ENCODE data around the gene GNA14.

GNA14 gene

GRCh38 chr9:77595426-77596095 is 52.6 kb downstream of the GNA14 start:
- Mint-ChIP-seq H3K36me3 (ENCODE audit: low read depth) (no peaks in the 10 kb centered on the region), H3K9me3 (no peaks in the 10 kb centered on the region), H3K4me3 (no peak overlapping the region), H3K27me3 (ENCODE audit: low read depth) (no peaks in the 10 kb centered on the region), H3K27ac (peak overlapping the region; percentile 79 to 89 (median 89)), H3K4me1 (peaks cover 52% of the 10 kb centered on the region)
- no peak for TF ChIP-seq CTCF (IDR thresholded peaks at IDR 0.05; ENCODE audit: unreplicated experiment in 3 of 3)

- Mint-ChIP-seq H3K4me1 (peaks cover 52% of the 10 kb centered on the region), H3K4me3 (no peak overlapping the region), H3K27ac (peak overlapping the region; percentile 79 to 89 (median 89)), H3K9me3 (no peaks in the 10 kb centered on the region), H3K27me3 (ENCODE audit: low read depth) (no peaks in the 10 kb centered on the region), H3K36me3 (ENCODE audit: low read depth) (no peaks in the 10 kb centered on the region)
- TF ChIP-seq CTCF (IDR thresholded peaks at IDR 0.05; ENCODE audit: unreplicated experiment in 3 of 3), result no peak
Observed at GRCh38 chr9:77594963-77595362, 53.2 kb downstream of the GNA14 start.

GRCh38 chr9:77593528-77593927 is 54.6 kb downstream of the GNA14 start:
- Mint-ChIP-seq H3K27me3 (ENCODE audit: low read depth) (no peaks in the 10 kb centered on the region), H3K4me3 (no peak overlapping the region), H3K36me3 (ENCODE audit: low read depth) (no peaks in the 10 kb centered on the region), H3K27ac (peak overlapping the region; percentile 52 to 86 (median 80)), H3K9me3 (no peaks in the 10 kb centered on the region), H3K4me1 (peaks cover 45% of the 10 kb centered on the region)
- no peak for TF ChIP-seq CTCF (IDR thresholded peaks at IDR 0.05; ENCODE audit: unreplicated experiment in 3 of 3)

GRCh38 chr9:77592476-77592875 is 55.6 kb downstream of the GNA14 start:
- Mint-ChIP-seq H3K4me3 (no peak overlapping the region), H3K9me3 (no peaks in the 10 kb centered on the region), H3K4me1 (peaks cover 48% of the 10 kb centered on the region), H3K27me3 (ENCODE audit: low read depth) (no peaks in the 10 kb centered on the region), H3K36me3 (ENCODE audit: low read depth) (no peaks in the 10 kb centered on the region), H3K27ac (peak overlapping the region; percentile 4 to 41 (median 33))
- TF ChIP-seq CTCF (IDR thresholded peaks at IDR 0.05; ENCODE audit: unreplicated experiment in 3 of 3), result no peak

- Mint-ChIP-seq H3K36me3 (ENCODE audit: low read depth) (no peaks in the 10 kb centered on the region), H3K4me1 (peaks cover 38% of the 10 kb centered on the region), H3K27me3 (ENCODE audit: low read depth) (no peaks in the 10 kb centered on the region), H3K4me3 (no peak overlapping the region), H3K27ac (peak overlapping the region in 2 of 3 experiments; percentile 0 to 13), H3K9me3 (no peaks in the 10 kb centered on the region)
- TF ChIP-seq CTCF (IDR thresholded peaks at IDR 0.05; ENCODE audit: unreplicated experiment in 3 of 3), result no peak
Observed at GRCh38 chr9:77589046-77589795, 58.9 kb downstream of the GNA14 start.

All from nephron (organoid).